HS-5 (cell line): ENCODE results near the gene TBC1D22A.

Experiments used
- DNase-seq: peaks from one replicate; pipeline ENCODE4 v3.0.0-alpha.2; 2012; ENCODE audit warnings: low read depth

The TBC1D22A gene

DNA sequence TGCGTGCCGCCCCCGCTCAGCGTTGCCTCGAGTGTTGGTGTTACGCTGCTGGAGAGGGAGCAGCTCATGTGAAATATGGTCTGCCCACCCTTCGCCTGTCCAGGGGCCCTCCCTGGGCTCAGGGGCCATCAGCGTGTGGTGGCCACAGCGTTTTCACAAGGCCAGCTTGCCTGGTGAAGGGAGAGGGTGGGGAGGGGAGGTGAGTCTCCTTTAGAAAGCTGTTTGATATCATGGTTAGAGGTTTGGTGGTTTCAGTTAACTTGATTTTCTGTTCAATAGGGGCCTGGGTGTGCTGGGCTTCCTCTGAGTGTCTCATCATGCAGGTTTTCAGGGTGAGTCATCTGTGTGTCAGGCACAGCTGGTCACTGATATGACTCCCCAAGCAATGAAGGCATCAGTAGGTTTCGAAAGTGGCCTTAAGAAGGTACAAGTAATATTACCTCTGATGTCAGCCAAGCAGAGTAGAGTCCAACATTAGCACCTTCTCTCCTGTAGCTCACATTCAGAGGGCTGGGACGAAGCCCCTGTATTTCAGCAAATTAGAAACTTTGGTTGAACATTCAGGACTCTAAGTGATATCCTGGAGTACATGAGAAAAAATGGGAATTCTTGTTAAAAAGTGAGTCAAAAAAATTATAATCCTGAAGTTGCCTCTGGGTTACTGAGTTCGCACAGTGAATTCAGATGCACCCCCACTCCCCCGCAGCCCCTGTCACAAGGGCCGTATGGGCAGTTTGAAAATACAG, 172.5 kb downstream of the TBC1D22A start:
- peak; percentile 94 for DNase-seq

DNA sequence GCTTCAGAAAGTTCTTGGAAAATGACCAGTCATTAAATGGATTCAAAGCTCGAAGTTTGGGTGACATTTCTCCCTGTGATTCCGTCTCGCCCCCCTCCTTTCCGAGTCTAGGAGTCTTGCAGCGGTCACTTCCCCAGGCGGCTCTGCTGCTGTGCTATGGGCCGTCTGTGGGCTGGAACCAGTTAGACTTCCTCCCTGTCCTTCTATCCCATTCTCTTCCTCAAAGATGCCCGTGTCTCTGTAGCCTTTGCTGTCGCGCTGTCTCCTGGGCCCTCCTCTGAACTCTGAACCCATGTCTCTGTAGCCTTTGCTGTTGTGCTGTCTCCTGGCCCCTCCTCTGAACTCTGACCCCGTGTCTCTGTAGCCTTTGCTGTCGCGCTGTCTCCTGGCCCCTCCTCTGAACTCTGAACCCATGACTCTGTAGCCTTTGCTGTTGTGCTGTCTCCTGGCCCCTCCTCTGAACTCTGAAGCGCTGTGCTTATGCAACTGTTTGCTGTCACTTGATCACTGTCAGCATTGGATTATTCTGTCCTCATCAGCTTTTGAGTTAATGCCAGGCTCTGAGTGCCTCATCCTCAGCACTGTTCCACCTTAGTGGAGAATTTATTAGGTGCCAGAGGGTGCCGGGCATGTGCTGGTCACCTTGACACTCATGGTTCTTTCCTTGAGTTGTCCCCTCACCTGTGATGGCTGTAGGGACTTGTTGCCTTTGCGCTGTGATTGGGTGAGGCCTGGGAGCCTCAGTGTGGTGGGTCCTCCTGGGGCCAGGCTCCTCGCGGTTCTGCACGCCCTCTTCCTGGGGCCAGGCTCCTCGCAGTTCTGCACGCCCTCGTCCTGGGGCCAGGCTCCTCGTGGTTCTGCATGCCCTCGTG, 173.3 kb downstream of the TBC1D22A start:
- no peak for DNase-seq

DNA sequence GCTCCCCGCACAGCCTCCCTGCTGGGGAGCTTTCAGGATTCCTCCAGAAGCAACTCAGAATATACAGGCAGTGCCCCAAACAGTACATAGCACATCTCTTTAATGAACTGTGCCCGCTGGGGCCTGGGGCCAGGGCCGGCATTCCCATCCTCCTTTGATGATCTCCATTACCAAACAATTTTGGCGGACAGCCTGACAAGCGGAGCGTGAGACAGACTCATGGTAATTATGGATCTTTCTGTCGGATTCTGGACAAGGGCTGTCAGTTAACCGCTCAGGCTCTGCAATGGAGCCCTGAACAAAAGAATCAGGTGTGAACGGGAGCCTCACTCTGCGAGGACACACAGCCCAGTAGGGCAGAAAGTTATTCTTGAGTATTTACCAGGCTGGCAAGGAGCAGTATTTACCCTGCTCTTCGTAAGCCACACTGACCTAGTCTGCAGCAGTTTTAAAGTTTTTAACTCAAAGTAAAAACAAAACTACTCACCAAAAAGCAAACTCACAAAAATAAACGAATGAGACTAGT, 174.0 kb downstream of the TBC1D22A start:
- DNase-seq: no peak

DNA sequence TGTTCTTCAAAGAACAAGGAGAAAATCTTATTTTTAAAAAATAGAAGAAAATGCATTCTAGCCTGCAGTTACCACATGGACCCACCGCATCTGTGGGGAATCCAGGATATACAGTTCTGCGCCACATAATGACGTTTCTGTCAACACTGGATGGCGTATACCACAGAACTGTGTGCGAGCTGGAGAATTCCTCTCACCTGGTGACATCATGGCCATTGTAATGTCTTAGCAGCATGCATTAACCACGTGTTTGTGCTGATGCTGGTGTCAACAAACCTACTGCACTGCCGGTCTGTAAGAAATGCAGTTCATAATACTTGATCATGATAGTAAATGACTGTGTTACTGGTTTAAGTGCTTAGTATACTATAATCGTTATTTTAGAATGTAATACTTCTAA, 174.7 kb downstream of the TBC1D22A start:
- DNase-seq: no peak

- DNase-seq: no peak
Measured at GRCh38 chr22:46937939-46938338, 175.5 kb downstream of the TBC1D22A start.

GRCh38 chr22:46941968-46942798, 179.7 kb downstream of the TBC1D22A start:
- DNase-seq: no peak

DNA sequence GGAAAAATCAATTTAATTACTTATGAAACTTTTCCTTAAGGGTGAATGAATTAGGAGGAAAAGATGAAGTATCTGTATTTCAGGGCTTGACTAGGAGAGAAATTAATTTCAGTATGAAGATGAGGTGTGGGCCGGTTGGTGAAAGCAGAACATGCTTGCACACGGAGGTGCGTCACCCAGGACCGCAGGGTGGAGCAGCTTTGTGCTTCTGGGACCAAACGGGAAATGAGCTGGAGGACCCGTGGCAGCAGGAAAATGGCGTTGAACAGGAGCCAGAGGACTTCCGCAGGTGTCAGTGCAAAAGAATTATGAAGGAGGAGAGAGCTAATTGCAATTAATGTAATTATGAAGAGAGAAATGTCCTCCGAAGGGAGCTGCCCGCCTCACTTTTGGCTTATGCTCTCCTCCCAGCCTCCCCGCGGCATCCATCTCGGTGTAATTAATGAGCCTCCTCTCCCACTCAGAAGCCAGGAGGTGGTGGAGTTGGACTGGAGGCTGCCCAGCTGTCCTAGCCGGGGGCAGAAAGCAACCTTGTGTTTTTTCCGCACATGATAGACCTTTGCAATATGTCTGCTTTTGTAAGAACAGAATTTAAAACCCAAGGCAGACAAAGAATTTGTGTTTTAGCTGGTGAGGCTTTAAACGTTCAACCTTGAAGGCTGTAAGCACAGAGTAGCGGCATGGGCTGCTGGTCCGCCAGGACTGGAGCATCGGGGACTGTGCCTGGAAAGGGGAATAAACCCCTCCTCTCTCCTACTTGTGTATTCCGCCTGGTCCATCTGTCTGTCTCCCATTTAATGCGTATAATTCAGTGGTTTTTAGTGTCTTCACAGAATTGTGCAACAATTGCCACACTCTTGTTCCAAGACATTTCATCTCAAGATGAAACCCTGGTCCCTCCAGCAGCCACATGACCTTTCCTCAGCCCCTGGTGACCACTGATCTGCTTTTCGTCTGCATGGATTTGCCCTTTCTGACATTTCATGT, 180.6 kb downstream of the TBC1D22A start:
- DNase-seq: no peak

DNA sequence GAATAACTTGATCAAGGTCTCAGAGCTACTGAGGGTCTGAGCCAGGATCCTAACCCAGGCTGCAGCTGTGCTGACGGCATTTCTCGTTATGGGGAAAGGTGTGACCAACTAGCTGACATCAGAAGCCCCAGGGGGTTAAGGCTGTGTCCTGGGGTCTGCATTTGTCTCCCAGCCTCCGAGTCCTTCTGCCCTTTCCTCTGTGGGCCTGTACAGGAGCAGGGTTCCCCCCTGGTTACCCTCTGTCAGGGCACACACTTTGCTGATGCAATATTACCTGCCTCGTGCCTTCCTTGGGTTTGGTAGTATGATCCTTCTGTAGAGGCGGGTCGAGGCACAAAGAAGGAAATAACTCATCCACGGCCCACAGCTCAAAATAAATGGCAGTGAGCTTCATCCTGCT, 183.0 kb downstream of the TBC1D22A start:
- DNase-seq: no peak

DNA sequence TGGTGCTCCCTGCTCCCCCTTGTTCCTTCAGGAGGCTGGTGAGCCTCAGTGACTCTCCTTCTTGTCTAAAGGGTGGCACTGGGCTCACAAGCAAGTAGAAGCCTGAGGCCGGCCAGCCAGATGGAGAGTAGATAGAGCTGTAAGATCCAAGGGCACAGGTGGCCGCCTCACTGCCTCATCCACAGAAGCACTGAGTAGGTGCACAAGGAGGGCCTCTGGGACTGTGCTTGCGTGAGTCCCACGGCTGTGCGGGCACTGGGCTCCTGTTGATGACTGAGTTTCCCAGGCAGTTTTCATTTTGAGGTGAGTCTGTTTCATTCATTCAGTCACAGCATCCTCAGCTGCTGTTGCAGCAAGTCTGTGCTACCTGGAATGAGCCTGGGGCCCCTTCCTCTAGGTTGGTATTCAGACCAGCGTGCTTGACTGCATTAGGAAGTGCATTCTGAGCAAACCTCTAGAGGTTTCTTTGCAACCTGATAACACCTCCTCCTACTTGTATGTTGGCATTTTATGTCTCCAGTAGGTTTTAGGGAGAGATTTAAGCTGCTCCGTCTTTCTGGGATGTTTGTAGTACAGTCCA, 184.0 kb downstream of the TBC1D22A start:
- no peak for DNase-seq

- DNase-seq: no peak
Measured at GRCh38 chr22:46947516-46948257, 185.2 kb downstream of the TBC1D22A start.

- DNase-seq: no peak
Measured at GRCh38 chr22:46948411-46949144, 186.1 kb downstream of the TBC1D22A start.

GRCh38 chr22:46951350-46951749, 188.9 kb downstream of the TBC1D22A start:
- DNase-seq: no peak

- no peak for DNase-seq
Measured at GRCh38 chr22:46951973-46952372, 189.5 kb downstream of the TBC1D22A start.

DNA sequence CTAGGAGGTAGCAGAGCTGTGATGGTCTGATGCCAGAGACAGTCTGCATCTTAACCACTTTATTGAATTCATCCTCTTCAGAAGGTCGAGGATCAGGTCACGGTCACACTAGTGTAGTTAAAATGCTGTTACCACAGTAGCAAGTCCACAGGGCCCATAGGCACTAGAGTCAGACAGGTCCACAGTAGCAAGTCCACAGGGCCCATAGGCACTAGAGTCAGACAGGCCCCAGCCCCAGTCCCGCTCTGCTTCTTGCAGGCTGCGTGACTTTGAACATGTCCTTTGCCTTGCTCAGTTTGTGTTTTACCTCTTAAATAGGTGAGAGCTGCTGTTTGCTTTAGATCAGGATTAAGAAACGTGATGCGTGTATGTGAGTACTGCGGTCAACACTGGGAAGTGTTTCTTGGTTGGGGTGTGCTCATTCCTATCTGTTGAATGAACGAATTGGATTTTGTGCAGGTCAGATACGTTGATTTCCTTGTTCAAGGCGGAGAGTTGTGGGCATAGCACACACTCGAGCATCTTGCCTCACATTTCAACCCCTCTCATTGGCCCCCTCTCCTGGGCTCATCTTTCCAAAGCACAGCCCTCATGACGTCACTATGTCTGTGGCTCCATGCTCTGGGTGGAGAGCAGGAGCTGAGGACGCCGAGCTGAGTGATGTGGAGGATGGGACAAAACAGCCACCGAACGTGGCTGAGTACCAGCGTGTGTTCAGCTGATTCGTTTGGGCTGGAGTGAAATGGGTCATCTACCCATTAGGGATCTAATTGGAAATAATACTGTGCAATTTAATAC, 191.7 kb downstream of the TBC1D22A start:
- DNase-seq: no peak

- no peak for DNase-seq
Measured at GRCh38 chr22:46954781-46955180, 192.3 kb downstream of the TBC1D22A start.

GRCh38 chr22:46956498-46957215, 194.2 kb downstream of the TBC1D22A start:
- no peak for DNase-seq

- no peak for DNase-seq
Measured at GRCh38 chr22:46957521-46957920, 195.1 kb downstream of the TBC1D22A start.

DNA sequence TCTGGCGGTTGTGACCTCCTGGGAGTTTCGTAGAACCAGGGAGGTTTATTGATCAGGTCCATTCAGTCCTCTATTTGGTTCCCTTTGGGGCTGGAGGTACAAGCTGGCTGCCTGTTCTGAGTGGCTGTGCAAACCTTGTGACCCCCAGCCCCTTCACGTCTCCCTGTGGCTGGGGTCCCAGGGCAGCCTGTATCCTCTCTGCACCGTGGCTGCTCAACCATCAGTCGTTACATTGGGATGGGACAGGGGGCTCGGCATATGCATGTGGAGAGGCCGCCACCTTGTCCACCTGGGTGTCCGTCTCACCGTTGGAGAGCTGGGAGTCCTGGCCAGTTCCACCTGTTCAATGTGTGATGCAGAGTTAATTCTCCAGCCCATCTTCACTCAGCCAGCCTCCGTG, 195.7 kb downstream of the TBC1D22A start:
- DNase-seq: no peak
